Erythroblast (primary cell): ENCODE measurements around the gene BICC1.

Experiments used
- GATA1 ChIP-seq: IDR thresholded peaks from 2 replicates; pipeline ENCODE4 v1.6.1; 2011; ENCODE audit warnings: low read depth, mild to moderate bottlenecking, control low read depth, low read length, moderate library complexity
- POLR2A ChIP-seq: IDR thresholded peaks from 2 replicates; pipeline ENCODE4 v1.6.1; 2011; ENCODE audit warnings: mild to moderate bottlenecking, low read length

GRCh38 chr10:58475322-58476277, 37.1 kb upstream of the BICC1 start:
- no peak for TF ChIP-seq POLR2A
- no peak for TF ChIP-seq GATA1
